HepG2 (cell line): ENCODE results near the gene FAM53B. TPM values are rescaled to one million over a fixed set of nuclear protein-coding genes. Genes with fewer than 3 reads are reported as not detected.

ENCODE experiments used
- CBX1 ChIP-seq: IDR thresholded peaks from one replicate; pipeline ENCODE4 v1.6.1; 2016; ENCODE audit warnings: antibody characterized with exemption, low read depth
- FOSL2 ChIP-seq: sonication (generic); formaldehyde crosslinking; IDR thresholded peaks from 2 replicates; pipeline ENCODE4 v1.4.0; 2020; ENCODE audit warnings: missing genetic modification reagents
- FOXK1 ChIP-seq: sonication (generic); formaldehyde crosslinking; IDR thresholded peaks from 2 replicates; pipeline ENCODE4 v1.4.0; 2020; ENCODE audit warnings: low read depth, missing genetic modification reagents, borderline replicate concordance
- HES4 ChIP-seq: sonication (generic); formaldehyde crosslinking; IDR thresholded peaks from 2 replicates; pipeline ENCODE4 v1.9.0; 2021; ENCODE audit warnings: mild to moderate bottlenecking, missing genetic modification reagents, borderline replicate concordance
- ZBTB4 ChIP-seq: sonication (generic); formaldehyde crosslinking; IDR thresholded peaks from 2 replicates; pipeline ENCODE4 v1.4.0; 2020; ENCODE audit warnings: missing genetic modification reagents, mild to moderate bottlenecking, borderline replicate concordance
- ZNF589 ChIP-seq: sonication (generic); formaldehyde crosslinking; conservative IDR thresholded peaks from 2 replicates; pipeline ENCODE4 v1.8.0; 2022; ENCODE audit warnings: mild to moderate bottlenecking, moderate library complexity, missing genetic modification reagents
- polyA plus RNA-seq, 8 experiments: library from polyadenylated mRNA; depleted of rRNA in 3 of 8; stranded (reverse) in 7 of 8; unstranded in 1 of 8; fragments of >200 nt; fragmentation: Illumina TruSeq in 4 of 8; extraction: Trizol in 4 of 8; gene quantifications; 2 replicates each; pipeline versions ENCODE4 v1.2.1 to v1.2.3, GENCODE V29; 2011 to 2016; ENCODE audit warnings: low read depth in 4 of 8, missing spikeins in 1 of 8, mixed read lengths in 1 of 8; ENCODE audit not compliant: insufficient read depth in 1 of 8
- total RNA-seq, 5 experiments: library from RNA; depleted of rRNA; stranded (reverse); fragments of >200 nt; fragmentation: Illumina TruSeq; extraction: Trizol; gene quantifications; 2 replicates each; pipeline ENCODE4 v1.2.3, GENCODE V29; 2016; ENCODE audit warnings: low read depth in 1 of 5
- TF ChIP-seq, protein P1 (sequence below), 2 experiments: IDR thresholded peaks; 2 replicates each; pipeline ENCODE4 v1.6.1; 2011 to 2012; ENCODE audit warnings: low read length in 2 of 2, borderline replicate concordance in 1 of 2, low read depth in 1 of 2, mild to moderate bottlenecking in 1 of 2, moderate library complexity in 1 of 2
- TF ChIP-seq, protein P2 (sequence below): IDR thresholded peaks from 2 replicates; pipeline ENCODE4 v1.6.1; 2012; ENCODE audit warnings: inconsistent platforms
- TF ChIP-seq, protein P3 (sequence below): sonication (generic); formaldehyde crosslinking; IDR thresholded peaks from 2 replicates; pipeline ENCODE4 v1.4.0; 2020; ENCODE audit warnings: mild to moderate bottlenecking, missing genetic modification reagents
- TF ChIP-seq, protein P4 (sequence below), 2 experiments: sonication (generic) in 1 of 2; formaldehyde crosslinking in 1 of 2; IDR thresholded peaks; 2 replicates each; pipeline versions ENCODE4 v1.4.0 to v1.6.1; 2018 to 2020; ENCODE audit warnings: missing genetic modification reagents in 2 of 2, borderline replicate concordance in 1 of 2, low read depth in 1 of 2, mild to moderate bottlenecking in 1 of 2, missing biosample characterization in 1 of 2
- TF ChIP-seq, protein P5 (sequence below): IDR thresholded peaks from 2 replicates; pipeline ENCODE4 v1.6.1; 2016; ENCODE audit warnings: mild to moderate bottlenecking, missing biosample characterization, missing genetic modification reagents
- TF ChIP-seq, protein P6 (sequence below): sonication (generic); formaldehyde crosslinking; IDR thresholded peaks from 2 replicates; pipeline ENCODE4 v1.8.0; 2022; ENCODE audit warnings: mild to moderate bottlenecking, missing genetic modification reagents; ENCODE audit not compliant: insufficient replicate concordance

The FAM53B gene
- total and polyA plus RNA-seq, 2 of the 13 experiments (the other 11 are each of a cell fraction or from before 2014, with no cell fraction given) = 6.4 to 19.3 TPM

GRCh38 chr10:124724279-124725027 lies 19.7 kb downstream of the FAM53B start (continued):
- peak; percentile 77; the same call in 1 of the 2 replicates for TF ChIP-seq ZBTB4 (CRISPR knock-in tag)
- TF ChIP-seq FOSL2 = peak; percentile 31; the same call in 1 of the 2 replicates
- TF ChIP-seq CBX1 = no peak
- TF ChIP-seq, protein P1, sequence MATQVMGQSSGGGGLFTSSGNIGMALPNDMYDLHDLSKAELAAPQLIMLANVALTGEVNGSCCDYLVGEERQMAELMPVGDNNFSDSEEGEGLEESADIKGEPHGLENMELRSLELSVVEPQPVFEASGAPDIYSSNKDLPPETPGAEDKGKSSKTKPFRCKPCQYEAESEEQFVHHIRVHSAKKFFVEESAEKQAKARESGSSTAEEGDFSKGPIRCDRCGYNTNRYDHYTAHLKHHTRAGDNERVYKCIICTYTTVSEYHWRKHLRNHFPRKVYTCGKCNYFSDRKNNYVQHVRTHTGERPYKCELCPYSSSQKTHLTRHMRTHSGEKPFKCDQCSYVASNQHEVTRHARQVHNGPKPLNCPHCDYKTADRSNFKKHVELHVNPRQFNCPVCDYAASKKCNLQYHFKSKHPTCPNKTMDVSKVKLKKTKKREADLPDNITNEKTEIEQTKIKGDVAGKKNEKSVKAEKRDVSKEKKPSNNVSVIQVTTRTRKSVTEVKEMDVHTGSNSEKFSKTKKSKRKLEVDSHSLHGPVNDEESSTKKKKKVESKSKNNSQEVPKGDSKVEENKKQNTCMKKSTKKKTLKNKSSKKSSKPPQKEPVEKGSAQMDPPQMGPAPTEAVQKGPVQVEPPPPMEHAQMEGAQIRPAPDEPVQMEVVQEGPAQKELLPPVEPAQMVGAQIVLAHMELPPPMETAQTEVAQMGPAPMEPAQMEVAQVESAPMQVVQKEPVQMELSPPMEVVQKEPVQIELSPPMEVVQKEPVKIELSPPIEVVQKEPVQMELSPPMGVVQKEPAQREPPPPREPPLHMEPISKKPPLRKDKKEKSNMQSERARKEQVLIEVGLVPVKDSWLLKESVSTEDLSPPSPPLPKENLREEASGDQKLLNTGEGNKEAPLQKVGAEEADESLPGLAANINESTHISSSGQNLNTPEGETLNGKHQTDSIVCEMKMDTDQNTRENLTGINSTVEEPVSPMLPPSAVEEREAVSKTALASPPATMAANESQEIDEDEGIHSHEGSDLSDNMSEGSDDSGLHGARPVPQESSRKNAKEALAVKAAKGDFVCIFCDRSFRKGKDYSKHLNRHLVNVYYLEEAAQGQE (IDR thresholded peaks at IDR 0.05; ENCODE audit: borderline replicate concordance in 1 of 2, low read depth in 1 of 2, low read length in 2 of 2) = no peak
- TF ChIP-seq, protein P2, sequence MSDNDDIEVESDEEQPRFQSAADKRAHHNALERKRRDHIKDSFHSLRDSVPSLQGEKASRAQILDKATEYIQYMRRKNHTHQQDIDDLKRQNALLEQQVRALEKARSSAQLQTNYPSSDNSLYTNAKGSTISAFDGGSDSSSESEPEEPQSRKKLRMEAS = peak; percentile 88
- TF ChIP-seq FOXK1 = peak; percentile 15; the same call in 1 of the 2 replicates
- TF ChIP-seq, protein P3, sequence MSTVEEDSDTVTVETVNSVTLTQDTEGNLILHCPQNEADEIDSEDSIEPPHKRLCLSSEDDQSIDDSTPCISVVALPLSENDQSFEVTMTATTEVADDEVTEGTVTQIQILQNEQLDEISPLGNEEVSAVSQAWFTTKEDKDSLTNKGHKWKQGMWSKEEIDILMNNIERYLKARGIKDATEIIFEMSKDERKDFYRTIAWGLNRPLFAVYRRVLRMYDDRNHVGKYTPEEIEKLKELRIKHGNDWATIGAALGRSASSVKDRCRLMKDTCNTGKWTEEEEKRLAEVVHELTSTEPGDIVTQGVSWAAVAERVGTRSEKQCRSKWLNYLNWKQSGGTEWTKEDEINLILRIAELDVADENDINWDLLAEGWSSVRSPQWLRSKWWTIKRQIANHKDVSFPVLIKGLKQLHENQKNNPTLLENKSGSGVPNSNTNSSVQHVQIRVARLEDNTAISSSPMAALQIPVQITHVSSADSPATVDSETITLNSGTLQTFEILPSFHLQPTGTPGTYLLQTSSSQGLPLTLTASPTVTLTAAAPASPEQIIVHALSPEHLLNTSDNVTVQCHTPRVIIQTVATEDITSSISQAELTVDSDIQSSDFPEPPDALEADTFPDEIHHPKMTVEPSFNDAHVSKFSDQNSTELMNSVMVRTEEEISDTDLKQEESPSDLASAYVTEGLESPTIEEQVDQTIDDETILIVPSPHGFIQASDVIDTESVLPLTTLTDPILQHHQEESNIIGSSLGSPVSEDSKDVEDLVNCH (CRISPR knock-in tag) = no peak
- TF ChIP-seq, protein P4, sequence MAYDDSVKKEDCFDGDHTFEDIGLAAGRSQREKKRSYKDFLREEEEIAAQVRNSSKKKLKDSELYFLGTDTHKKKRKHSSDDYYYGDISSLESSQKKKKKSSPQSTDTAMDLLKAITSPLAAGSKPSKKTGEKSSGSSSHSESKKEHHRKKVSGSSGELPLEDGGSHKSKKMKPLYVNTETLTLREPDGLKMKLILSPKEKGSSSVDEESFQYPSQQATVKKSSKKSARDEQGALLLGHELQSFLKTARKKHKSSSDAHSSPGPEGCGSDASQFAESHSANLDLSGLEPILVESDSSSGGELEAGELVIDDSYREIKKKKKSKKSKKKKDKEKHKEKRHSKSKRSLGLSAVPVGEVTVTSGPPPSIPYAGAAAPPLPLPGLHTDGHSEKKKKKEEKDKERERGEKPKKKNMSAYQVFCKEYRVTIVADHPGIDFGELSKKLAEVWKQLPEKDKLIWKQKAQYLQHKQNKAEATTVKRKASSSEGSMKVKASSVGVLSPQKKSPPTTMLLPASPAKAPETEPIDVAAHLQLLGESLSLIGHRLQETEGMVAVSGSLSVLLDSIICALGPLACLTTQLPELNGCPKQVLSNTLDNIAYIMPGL (CRISPR knock-in tag; IDR thresholded peaks at IDR 0.05; ENCODE audit: borderline replicate concordance in 1 of 2, low read depth in 1 of 2) = no peak
- TF ChIP-seq ZNF589 (CRISPR knock-in tag) = no peak
- TF ChIP-seq HES4 (CRISPR knock-in tag) = 0 out of 2 replicates have a peak, but pooled peaks have one; percentile 54
- TF ChIP-seq, protein P5, sequence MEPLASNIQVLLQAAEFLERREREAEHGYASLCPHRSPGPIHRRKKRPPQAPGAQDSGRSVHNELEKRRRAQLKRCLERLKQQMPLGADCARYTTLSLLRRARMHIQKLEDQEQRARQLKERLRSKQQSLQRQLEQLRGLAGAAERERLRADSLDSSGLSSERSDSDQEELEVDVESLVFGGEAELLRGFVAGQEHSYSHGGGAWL (CRISPR knock-in tag) = 0 out of 2 replicates have a peak, but pooled peaks have one; percentile 63
- TF ChIP-seq, protein P6, sequence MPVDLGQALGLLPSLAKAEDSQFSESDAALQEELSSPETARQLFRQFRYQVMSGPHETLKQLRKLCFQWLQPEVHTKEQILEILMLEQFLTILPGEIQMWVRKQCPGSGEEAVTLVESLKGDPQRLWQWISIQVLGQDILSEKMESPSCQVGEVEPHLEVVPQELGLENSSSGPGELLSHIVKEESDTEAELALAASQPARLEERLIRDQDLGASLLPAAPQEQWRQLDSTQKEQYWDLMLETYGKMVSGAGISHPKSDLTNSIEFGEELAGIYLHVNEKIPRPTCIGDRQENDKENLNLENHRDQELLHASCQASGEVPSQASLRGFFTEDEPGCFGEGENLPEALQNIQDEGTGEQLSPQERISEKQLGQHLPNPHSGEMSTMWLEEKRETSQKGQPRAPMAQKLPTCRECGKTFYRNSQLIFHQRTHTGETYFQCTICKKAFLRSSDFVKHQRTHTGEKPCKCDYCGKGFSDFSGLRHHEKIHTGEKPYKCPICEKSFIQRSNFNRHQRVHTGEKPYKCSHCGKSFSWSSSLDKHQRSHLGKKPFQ (CRISPR knock-in tag) = no peak
